AG04449 (cell line): ENCODE results near the gene MKLN1.

Experiments
- CTCF ChIA-PET: fragments of 350-600 bp; formaldehyde crosslinking; extraction: SDS; loops from one replicate; lab custom pipeline; 2021; ENCODE audit warnings: antibody characterized with exemption; lab: Yijun Ruan, JAX
- POLR2A ChIA-PET: fragments of 400-600, 350-600 bp; formaldehyde crosslinking; extraction: SDS; loops from one replicate; lab custom pipeline; 2020; ENCODE audit warnings: antibody characterized with exemption, inconsistent platforms; lab: Yijun Ruan, JAX
- DNase-seq: peaks from one replicate; pipeline ENCODE4 v3.0.0-alpha.2; 2010; ENCODE audit warnings: low read depth, low spot score
- H3K4me3 ChIP-seq: 2 replicates; pipeline ENCODE4 v1.5.1; 2011; ENCODE audit warnings: low read depth, mild to moderate bottlenecking, control low read depth, low read length
- TF ChIP-seq, protein P1 (sequence below): IDR thresholded peaks from one replicate; pipeline ENCODE4 v1.5.1; 2011; ENCODE audit warnings: mild to moderate bottlenecking, moderate library complexity, low read length, control low read depth, inconsistent platforms; ENCODE audit not compliant: insufficient read depth; ENCODE audit errors: missing control alignments

Gene MKLN1

DNA sequence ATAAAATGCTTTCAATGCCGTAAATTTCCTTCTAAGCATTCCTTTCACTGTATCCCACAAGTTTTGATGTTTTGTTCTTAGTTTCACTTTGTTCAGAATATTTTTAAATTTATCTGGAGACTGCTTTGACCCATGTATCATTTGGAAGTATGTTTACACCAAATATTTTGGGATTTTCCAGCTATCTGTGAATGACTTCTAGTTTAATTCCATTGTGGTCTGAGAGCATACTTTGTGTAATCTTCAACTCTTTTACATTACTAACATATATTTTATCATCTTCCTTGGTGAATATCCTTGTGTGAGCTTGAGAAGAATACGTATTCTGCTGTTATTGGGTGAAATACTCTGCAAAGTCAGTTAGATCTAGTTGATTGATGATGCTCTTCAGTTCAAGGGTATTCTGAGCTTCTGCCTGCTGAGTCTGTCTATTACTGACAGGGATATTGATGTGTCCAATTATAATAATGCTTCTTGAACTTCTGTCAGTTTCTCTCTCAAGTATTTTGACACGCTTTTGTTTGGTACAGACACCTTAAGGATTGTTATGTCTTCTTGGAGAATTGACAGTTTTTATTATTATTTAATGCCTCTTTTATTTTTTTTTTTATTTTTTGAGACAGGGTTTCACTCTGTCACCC, 31.6 kb downstream of the MKLN1 start:
- TF ChIP-seq, protein P1, sequence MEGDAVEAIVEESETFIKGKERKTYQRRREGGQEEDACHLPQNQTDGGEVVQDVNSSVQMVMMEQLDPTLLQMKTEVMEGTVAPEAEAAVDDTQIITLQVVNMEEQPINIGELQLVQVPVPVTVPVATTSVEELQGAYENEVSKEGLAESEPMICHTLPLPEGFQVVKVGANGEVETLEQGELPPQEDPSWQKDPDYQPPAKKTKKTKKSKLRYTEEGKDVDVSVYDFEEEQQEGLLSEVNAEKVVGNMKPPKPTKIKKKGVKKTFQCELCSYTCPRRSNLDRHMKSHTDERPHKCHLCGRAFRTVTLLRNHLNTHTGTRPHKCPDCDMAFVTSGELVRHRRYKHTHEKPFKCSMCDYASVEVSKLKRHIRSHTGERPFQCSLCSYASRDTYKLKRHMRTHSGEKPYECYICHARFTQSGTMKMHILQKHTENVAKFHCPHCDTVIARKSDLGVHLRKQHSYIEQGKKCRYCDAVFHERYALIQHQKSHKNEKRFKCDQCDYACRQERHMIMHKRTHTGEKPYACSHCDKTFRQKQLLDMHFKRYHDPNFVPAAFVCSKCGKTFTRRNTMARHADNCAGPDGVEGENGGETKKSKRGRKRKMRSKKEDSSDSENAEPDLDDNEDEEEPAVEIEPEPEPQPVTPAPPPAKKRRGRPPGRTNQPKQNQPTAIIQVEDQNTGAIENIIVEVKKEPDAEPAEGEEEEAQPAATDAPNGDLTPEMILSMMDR = no peak
- no peak overlapping the region for H3K4me3 ChIP-seq
- ChIA-PET POLR2A (no interaction called here), CTCF (interaction anchor here (0.7 to 0.9 kb wide), 2 partner anchors 9 to 146 kb away, joined by 3 to 4 read pairs; no protein-coding TSS in a partner anchor)
- DNase-seq = no peak

DNA sequence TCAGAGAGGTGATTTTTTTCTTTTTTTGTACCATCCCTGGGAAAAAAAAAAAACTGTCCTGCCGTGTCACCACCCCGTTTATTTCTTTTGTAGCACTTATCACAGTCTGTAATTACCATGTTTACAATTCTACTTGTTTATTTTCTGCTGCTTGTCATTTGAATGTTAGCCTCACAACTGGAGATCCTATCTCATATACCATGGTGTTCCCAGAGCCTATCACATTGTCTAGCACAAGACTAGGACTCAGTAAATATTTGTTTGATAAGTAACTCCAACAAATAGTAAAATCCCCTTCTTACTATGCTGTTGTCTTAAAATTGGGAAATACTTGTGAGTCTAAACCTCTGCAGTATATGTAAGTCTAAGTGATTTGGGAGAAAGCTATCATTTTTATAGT, 36.0 kb downstream of the MKLN1 start:
- ChIA-PET POLR2A (no interaction called here), CTCF (interaction anchor here (0.9 kb wide), 1 partner anchor 300 kb away, joined by 3 read pairs; no protein-coding TSS in a partner anchor)

DNA sequence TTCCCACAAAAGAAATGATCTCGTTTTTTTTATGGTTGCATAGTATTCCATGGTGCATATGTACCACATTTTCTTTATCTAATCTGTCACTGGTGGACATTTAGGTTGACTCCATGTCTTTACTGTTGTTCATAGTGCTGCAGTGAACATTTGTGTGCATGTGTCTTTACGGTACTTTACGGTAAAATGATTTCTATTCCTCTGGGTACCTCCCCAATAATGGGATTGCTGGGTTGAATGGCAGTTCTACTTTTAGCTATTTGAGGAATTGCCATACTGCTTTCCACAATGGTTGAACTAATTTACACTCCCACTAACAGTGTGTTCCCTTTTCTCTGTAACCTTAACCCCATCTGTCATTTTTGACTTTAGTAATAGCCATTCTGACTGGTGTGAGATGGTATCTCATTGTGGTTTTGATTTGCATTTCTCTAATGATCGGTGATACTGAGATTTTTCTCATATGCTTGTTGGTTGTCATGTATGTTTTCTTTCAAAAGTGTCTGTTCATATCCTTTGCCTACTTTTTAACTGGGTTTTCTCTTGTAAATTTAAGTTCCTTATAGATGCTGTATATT, 37.2 kb downstream of the MKLN1 start:
- CTCF ChIA-PET = interaction anchor here (0.8 to 2.8 kb wide), 3 partner anchors 19 to 302 kb away, joined by 3 to 8 read pairs (median 3); no protein-coding TSS in a partner anchor
- TF ChIP-seq, protein P1 = no peak
- POLR2A ChIA-PET = no interaction called here
- H3K4me3 ChIP-seq = no peak overlapping the region
- no peak for DNase-seq

More for the DNA sequence above, 36.0 kb downstream of the MKLN1 start:
- TF ChIP-seq, protein P1 = no peak
- no peak overlapping the region for H3K4me3 ChIP-seq
- no peak for DNase-seq

DNA sequence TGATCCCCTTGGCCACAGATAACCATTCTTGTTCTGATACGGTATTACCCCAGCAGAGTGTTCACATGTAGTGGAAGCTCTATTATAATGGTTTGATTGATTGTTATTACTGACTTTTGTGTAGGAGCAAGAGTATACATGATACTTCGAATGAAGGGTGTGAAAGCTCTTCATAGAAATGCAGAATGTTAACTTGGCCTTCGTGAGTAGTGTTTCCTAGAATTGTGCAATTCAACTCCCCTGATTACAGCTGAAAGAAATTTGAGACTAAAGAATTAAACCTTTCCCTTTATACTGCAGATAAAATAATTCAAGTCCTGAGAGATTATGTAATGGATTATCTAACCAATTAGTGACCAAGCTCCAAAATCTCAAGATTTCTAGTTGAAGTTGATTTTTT, 38.2 kb downstream of the MKLN1 start:
- H3K4me3 ChIP-seq = no peak overlapping the region
- ChIA-PET CTCF (interaction anchor here (0.8 to 2.8 kb wide), 2 partner anchors 20 to 297 kb away, joined by 3 to 8 read pairs; no protein-coding TSS in a partner anchor), POLR2A (no interaction called here)
- TF ChIP-seq, protein P1 = no peak
- DNase-seq = no peak

DNA sequence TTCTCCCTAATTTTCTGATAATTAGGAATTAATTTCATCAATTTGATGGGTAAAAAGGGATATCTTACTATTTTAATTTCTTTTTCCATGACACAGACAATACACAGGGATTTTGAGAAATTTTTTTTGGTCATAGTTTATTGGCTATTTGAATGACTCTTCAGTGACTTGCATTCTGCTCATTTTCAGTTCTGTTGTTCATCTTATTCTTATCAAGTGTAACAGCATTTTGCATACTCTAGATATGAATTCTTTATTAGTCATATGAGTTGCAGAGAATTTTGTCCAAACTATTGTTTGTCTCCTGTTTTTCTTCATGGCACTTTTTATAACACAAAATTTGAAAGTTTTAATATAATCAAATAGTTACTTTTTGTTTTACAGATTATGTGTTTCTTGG, 41.7 kb downstream of the MKLN1 start:
- no peak for DNase-seq
- ChIA-PET CTCF (no interaction called here), POLR2A (no interaction called here)

DNA sequence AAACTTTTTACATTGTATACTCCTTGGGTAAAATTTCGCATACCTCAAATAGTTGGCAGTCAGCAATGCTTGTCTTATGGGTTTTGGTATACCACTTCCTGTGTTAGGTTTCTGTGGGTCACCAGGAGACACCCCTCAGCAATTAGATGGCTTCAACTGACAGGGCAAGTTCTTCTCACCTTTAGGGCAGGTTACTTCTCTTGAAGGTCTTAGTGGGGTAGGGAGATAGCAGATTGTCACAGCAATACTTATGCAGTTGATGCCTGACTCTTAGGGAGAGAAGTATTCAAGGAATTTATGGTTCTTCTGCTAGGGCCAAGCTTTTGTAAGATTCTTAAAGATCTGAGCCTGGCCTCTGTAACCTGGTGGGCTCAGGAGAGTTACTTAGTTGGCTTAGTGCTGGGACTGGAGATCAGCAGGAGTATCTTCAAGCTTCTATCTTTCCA, 42.9 kb downstream of the MKLN1 start:
- ChIA-PET POLR2A (no interaction called here), CTCF (no interaction called here)
- no peak overlapping the region for H3K4me3 ChIP-seq
- DNase-seq = no peak
- TF ChIP-seq, protein P1 = no peak

More for the DNA sequence above, 41.7 kb downstream of the MKLN1 start:
- H3K4me3 ChIP-seq = no peak overlapping the region
- TF ChIP-seq, protein P1 = no peak
